Activated T-helper 2 cell treated with anti-CD3 and anti-CD28 coated beads, Interferon-gamma antibody, Interleukin-2, Interleukin-4, amounts not matched to agents 10 μg/mL and 5 μg/mL and 100 μg/mL, durations not matched to agents 14 hours and 24 hours and 36 hours (primary cell): ENCODE measurements around the gene WNK2. TPM values are rescaled to one million over a fixed set of nuclear protein-coding genes. Genes with fewer than 3 reads are reported as not detected.

Experiments used
- DNase-seq: peaks from one replicate; pipeline ENCODE4 v3.0.0; 2021; ENCODE audit warnings: low spot score
- H3K27ac Mint-ChIP-seq: one replicate; pipeline ENCODE4 v1.8.0; 2021; ENCODE audit warnings: mixed read lengths
- H3K27me3 Mint-ChIP-seq: one replicate; pipeline ENCODE4 v1.8.0; 2021; ENCODE audit warnings: low read depth, mixed read lengths
- H3K36me3 Mint-ChIP-seq: one replicate; pipeline ENCODE4 v1.8.0; 2021; ENCODE audit warnings: low read depth, mixed read lengths
- H3K4me1 Mint-ChIP-seq: one replicate; pipeline ENCODE4 v1.8.0; 2021; ENCODE audit warnings: low read depth, mixed read lengths
- H3K4me3 Mint-ChIP-seq: one replicate; pipeline ENCODE4 v1.8.0; 2021; ENCODE audit warnings: low read depth, mild to moderate bottlenecking, moderate library complexity, mixed read lengths
- H3K9me3 Mint-ChIP-seq: one replicate; pipeline ENCODE4 v1.8.0; 2021; ENCODE audit warnings: mixed read lengths
- intact Hi-C: fragments of 100-400 bp; cut with micrococcal nuclease; formaldehyde crosslinking; loops from one replicate; pipeline ENCODE4 v1.15.1; 2023
- total RNA-seq: library from RNA; stranded (reverse); gene quantifications from 2 replicates; pipeline ENCODE4 v1.2.3, GENCODE V29; 2022

The WNK2 gene
- total RNA-seq, 1 donor from 2014 or later, result 1.6 TPM

DNA sequence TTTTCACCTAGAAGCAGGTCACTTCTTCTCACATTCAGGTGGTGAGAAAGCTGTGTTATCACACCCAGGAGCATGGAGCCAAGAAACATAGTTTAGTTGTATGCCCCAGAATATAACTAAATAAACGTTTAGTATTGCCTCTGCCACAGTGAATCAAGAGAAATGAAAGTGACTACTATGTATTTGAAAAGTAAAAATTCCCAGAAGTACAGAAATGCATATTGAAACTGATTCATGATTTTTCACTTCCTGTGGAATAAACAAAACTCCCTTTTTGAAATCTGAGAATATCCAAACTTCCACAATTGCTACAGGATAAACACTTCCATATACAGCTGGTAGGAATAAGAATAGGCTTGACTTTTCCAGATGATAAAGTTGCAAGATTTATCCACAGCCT lies 34.6 kb upstream of the WNK2 start:
- intact Hi-C loops, result no loop called here
- no peaks in the 10 kb centered on the region for H3K27me3 Mint-ChIP-seq
- peaks cover 46% of the 10 kb centered on the region for H3K4me1 Mint-ChIP-seq
- H3K36me3 Mint-ChIP-seq, result peaks cover 28% of the 10 kb centered on the region
- H3K4me3 Mint-ChIP-seq, result no peak overlapping the region
- peaks cover 33% of the 10 kb centered on the region for H3K9me3 Mint-ChIP-seq
- H3K27ac Mint-ChIP-seq, result peak overlapping the region; percentile 77
- DNase-seq, result no peak

DNA sequence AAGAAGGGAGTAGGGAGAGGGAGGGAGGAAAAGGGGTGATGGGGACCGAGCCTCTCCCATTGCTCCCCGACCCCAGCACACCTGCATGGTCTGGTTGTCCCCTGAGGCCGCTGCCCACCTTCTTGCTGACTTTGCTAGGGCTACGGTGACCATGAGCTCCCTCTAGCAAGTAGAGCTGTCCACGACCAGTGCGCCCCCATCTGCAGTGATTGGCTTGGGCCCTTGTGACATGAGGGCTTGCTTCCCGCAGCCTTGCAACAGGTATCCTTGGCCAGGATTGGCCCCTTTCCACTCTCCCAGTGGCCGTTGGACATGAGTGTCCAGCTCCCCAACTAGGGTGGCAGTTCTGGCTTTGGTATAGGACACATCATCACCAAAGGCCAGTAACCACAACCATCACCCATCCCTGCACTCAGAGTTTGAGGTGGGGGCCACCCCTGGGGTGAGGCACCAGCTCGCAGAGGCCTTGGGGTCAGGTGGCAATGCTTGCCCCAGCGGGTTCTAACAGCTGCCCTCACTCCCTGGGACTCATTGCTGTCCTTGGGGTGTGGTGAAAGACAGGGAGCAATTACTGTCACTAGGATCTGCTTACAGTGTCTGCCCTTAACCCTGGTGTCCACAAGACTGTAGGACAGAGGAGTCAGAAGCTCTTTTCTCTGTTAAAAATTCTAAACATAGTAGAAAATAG lies 32.7 kb upstream of the WNK2 start:
- H3K4me1 Mint-ChIP-seq, result peaks cover 49% of the 10 kb centered on the region
- H3K9me3 Mint-ChIP-seq, result peaks cover 28% of the 10 kb centered on the region
- intact Hi-C loops, result loop anchor here (10.0 kb wide), 2 partner anchors 414 to 814 kb away; no protein-coding TSS in a partner anchor
- H3K27me3 Mint-ChIP-seq, result no peaks in the 10 kb centered on the region
- no peak overlapping the region for H3K4me3 Mint-ChIP-seq
- no peak overlapping the region for H3K27ac Mint-ChIP-seq
- H3K36me3 Mint-ChIP-seq, result peaks cover 23% of the 10 kb centered on the region
- DNase-seq, result no peak

DNA sequence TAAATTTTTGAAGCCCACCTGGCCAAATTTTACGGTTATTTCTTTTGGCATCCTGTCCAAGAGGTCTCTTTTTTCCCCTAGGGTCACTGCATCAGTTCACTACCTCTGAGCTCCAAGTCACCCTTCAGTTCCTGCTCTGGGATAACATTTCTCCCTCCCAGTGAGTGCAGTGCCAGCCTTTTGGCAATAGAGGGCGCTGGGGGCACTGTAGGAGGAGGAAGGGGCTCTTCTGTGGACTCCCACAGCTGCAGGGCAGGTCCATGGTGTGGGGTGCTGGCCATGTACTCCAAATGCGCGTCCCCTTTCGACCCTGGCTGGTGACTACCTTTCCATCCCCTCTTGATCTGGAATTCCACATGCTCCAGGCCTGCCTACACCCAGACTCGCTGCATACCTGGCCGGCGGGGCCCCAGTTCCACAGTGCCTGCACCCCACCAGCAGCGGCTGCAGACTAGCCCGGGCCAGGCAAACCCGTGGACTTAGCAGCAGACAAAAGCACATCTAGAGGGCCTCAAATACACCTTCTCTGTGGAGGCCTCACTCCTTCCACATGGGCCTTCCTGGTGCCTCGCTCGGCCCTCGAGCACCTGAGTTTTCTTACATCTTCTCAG lies 29.5 kb upstream of the WNK2 start:
- Mint-ChIP-seq H3K36me3 (no peaks in the 10 kb centered on the region), H3K27me3 (no peaks in the 10 kb centered on the region), H3K9me3 (peaks cover 1% of the 10 kb centered on the region), H3K27ac (peak overlapping the region; percentile 22), H3K4me3 (no peak overlapping the region), H3K4me1 (peaks cover 36% of the 10 kb centered on the region)
- intact Hi-C loops, result loop anchor here (2.0 to 10.0 kb wide), 3 partner anchors 46 to 810 kb away; no protein-coding TSS in a partner anchor
- DNase-seq, result peak; percentile 24

DNA sequence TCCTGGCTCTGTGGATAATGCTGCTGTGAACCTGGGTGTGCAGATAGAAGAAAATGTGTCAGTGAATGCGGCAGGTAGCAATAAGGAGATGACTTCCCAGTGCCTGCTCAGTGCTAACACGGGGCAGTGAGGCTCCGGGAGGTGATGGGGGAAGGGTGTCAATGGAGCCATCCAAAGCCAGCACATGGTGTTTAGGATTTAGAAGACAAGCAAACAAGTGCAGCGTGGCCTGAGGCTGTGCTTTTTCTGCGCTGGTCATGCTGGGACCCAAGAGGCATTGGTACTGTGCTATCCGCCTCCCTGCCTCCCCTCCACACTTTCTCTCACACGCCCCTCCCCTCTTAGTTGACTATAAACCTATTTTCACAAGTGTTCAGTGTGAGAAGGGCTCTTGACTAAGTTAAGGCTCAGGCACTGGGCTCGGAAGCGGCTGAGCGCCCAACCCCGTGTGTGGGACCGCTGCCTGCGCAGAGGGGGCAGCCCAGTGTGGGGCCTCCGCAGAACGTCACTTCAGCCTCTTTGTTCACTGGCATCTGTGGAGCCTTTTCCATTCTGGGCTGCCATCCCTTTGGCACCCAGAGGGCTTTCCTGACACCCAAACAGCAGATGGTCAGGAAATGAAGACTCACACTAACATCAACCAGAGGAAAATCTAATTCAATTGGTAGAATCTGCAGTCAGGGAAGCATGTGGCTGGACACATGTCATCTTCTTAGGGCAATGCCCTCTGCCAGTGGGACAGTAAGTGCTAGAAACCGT lies 28.0 kb upstream of the WNK2 start:
- Mint-ChIP-seq H3K27ac (peak overlapping the region; percentile 82), H3K4me1 (peaks cover 27% of the 10 kb centered on the region), H3K4me3 (no peak overlapping the region), H3K36me3 (no peaks in the 10 kb centered on the region), H3K27me3 (no peaks in the 10 kb centered on the region), H3K9me3 (no peaks in the 10 kb centered on the region)
- no peak for DNase-seq
- intact Hi-C loops, result loop anchor here (1.0 to 10.0 kb wide), 6 partner anchors 22 to 809 kb away; partner anchors contain the start of genes FAM120A, FAM120AOS and NINJ1

DNA sequence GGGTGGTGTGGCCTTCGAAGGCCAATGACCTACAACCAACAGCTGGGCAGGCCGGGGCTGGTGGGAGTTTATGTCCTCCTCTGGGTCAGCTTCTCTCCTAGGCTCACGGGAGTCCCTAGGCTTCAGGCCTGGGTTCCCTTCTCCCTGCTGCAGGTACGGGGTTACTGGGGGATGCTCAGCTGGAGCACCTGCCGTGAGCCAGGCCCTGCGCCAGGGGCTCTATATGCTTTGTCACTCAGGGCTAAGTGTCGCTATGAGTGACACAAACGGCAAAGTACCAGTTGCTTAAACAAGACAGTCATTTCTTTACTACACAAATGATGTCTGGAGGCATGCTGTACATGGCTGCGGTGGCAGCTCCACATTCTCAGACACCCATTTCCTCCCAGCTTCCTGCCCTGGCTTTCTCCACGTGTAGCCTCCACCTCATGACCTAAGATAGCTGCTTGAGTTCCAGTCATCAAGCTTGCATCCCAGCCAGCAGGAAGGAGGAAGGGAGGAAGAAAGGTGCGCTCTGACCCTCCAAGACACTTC lies 27.4 kb upstream of the WNK2 start:
- intact Hi-C loops, result loop anchor here (1.0 to 10.0 kb wide), 5 partner anchors 22 to 808 kb away; partner anchors contain the start of genes FAM120A, FAM120AOS and NINJ1
- Mint-ChIP-seq H3K36me3 (no peaks in the 10 kb centered on the region), H3K27ac (peak overlapping the region; percentile 82), H3K9me3 (no peaks in the 10 kb centered on the region), H3K27me3 (no peaks in the 10 kb centered on the region), H3K4me1 (peaks cover 27% of the 10 kb centered on the region), H3K4me3 (no peak overlapping the region)
- DNase-seq, result peak; percentile 46

DNA sequence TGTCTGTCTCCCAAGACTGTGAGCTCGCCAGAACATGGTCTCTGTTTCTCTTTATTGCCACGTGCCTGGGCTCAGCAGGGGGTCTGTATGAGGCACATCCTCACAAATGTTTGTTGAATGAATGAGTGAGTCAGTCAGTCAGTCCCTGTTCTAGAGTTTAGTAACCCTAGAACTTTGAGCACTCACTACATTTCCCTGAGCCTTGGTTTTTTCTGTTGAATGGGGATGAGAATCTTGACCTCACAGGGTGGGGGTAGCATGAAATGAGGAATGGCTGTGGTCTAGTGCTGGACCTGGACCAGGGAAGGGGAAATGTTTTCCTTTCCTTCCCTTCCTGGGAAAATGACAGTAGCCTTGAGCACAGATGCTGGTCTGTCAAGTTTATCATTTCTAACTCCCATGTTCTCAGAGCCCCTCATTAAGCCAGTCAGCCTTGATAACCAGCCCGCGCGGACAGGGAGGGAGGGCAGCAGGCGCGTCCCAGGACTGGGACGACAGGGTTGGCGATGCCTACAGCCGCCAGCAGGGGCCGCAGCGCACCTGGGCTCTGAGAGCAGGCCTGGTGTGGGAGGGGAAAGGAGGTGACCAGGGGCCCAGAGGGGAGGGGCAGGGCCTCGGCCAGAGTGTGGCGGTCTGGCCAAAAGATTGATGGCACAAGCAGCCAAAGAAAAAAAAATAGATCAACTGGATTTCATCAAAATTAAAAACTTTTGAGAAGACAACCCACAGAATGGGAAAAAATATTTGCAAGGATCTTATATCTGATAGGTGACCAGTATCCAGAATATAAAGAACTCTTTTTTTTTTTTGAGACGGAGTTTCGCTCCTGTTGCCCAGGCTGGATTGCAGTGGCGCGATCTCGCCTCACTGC lies 24.1 kb upstream of the WNK2 start:
- DNase-seq, result peak; percentile 60
- Mint-ChIP-seq H3K27me3 (no peaks in the 10 kb centered on the region), H3K4me3 (no peak overlapping the region), H3K36me3 (no peaks in the 10 kb centered on the region), H3K9me3 (no peaks in the 10 kb centered on the region), H3K4me1 (peaks cover 22% of the 10 kb centered on the region), H3K27ac (peak overlapping the region; percentile 53)
- intact Hi-C loops, result loop anchor here (2.0 to 10.0 kb wide), 4 partner anchors 143 to 805 kb away; partner anchors contain the start of genes FAM120A and FAM120AOS

DNA sequence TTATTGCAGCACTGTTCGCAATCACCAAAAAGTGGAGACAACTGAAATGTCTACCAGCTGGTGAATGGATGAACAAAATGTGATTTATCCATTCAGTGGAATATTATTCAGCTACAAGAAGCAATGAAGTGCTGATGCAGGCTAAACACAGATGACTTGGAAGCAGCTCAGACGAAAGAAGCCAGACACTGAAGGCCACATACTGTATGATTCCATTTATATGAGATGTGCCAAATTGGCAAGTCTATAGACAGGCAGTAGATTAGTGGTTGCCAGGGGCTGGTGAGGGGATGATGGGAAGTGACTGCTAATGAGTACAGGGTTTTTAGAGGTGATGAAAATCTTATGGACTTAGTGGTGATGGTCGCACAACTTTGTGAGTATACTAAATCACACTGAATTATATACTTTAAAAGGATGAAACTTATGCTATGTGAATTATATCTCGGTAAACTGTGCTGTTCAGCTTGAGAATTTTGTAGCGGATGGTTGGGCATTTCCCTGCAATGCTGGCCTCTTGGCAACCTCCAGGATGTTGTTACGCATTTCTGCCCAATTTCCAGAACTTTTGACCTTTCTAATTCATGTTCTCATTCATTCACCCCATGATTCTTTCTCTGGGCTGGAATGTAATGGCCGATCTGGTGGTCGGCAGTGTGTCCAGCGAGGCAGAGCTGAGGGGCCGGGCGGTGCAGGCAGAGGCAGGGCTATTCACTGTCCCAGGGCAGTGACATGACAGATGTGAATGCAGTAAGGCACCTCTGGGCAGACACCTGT lies 22.0 kb upstream of the WNK2 start:
- H3K27me3 Mint-ChIP-seq, result no peaks in the 10 kb centered on the region
- no peak for DNase-seq
- no peaks in the 10 kb centered on the region for H3K36me3 Mint-ChIP-seq
- no peaks in the 10 kb centered on the region for H3K9me3 Mint-ChIP-seq
- no peak overlapping the region for H3K27ac Mint-ChIP-seq
- H3K4me3 Mint-ChIP-seq, result no peak overlapping the region
- intact Hi-C loops, result loop anchor here (2.0 kb wide), 1 partner anchor 141 kb away; no protein-coding TSS in a partner anchor
- H3K4me1 Mint-ChIP-seq, result peaks cover 6% of the 10 kb centered on the region

DNA sequence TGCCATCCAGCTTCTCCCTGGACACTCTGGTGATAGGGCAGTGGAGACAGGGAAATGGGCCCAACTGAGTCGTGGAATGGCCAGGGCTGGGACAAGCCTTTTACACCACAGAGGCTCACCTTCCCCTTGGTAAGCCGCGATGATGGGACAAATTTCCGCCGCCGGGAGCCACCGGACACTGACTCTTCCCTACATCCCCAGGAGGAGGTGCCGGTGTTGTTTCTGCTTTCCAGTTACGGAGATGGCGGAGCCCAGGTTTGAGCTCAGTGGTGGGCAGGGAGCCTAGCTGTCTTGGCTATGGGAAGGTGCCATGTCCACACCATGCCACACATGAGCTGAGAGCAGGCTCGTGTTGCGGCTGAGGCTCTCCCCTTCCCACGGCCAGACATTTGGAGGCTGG lies 19.9 kb upstream of the WNK2 start:
- Mint-ChIP-seq H3K4me3 (no peak overlapping the region), H3K27ac (no peak overlapping the region), H3K36me3 (no peaks in the 10 kb centered on the region), H3K27me3 (peaks cover 2% of the 10 kb centered on the region), H3K9me3 (no peaks in the 10 kb centered on the region), H3K4me1 (peaks cover 6% of the 10 kb centered on the region)
- intact Hi-C loops, result no loop called here
- DNase-seq, result no peak

DNA sequence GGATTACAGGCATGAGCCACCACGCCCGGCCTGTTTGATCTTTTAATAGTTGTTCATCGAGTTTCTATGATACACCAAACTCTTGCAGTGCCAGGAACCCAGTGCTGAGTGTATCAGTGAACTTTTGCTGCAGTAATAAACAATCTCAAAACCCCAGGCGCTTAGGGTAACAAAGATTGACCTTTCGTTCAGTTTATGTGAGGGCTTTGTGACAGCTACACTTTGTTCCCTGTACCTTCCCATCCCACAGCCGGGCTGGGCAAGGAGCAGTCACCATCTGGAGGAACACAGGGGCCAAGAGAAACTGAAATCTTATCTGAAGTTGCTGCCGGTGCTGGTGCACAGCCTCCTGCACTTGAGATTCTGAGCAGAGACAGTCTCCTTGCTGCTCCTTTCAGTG lies 17.2 kb upstream of the WNK2 start:
- Mint-ChIP-seq H3K36me3 (no peaks in the 10 kb centered on the region), H3K4me1 (peaks cover 7% of the 10 kb centered on the region), H3K27me3 (peaks cover 4% of the 10 kb centered on the region), H3K27ac (no peak overlapping the region), H3K4me3 (no peak overlapping the region), H3K9me3 (no peaks in the 10 kb centered on the region)
- intact Hi-C loops, result no loop called here
- no peak for DNase-seq

DNA sequence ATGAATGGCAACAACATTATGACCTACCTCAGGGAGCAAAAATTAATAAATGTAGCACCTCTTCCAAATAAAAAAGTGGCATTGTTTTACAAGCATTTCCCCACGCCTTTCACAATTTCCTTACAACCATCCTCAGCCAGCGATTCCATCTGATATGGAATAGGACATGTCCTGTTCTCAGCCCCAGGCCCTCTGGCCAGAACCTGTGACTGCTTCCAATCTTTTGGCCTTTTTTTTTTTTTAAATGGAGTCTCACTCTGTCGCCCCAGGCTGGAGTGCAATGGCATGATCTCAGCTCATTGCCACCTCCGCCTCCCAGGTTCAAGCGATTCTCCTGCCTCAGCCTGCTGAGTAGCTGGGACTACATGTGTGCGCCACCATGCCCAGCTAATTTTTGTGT lies 16.8 kb upstream of the WNK2 start:
- intact Hi-C loops, result no loop called here
- H3K4me1 Mint-ChIP-seq, result peaks cover 7% of the 10 kb centered on the region
- no peak for DNase-seq
- H3K9me3 Mint-ChIP-seq, result no peaks in the 10 kb centered on the region
- no peaks in the 10 kb centered on the region for H3K36me3 Mint-ChIP-seq
- no peak overlapping the region for H3K4me3 Mint-ChIP-seq
- peaks cover 4% of the 10 kb centered on the region for H3K27me3 Mint-ChIP-seq
- H3K27ac Mint-ChIP-seq, result no peak overlapping the region

DNA sequence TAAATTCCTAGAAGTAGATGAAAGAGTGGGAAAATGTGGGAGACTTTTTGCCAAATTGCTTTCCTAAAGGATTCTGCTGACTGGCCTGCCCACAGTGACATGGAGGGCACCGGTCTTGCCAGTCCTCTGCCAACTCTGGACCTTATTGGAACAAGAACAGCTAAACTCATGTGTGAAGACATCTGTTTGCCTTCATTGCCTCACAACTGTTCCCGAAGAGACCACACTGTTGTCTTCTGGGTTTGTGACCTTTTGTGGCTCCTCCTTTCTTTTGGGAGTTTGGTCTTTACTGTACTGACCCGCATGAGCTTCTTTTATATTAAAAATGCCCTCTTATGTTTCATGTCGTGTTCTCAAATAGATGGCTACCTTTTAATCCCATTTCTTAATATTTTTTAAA lies 16.1 kb upstream of the WNK2 start:
- no peak for DNase-seq
- Mint-ChIP-seq H3K9me3 (no peaks in the 10 kb centered on the region), H3K4me3 (no peak overlapping the region), H3K27me3 (peaks cover 8% of the 10 kb centered on the region), H3K4me1 (peaks cover 7% of the 10 kb centered on the region), H3K27ac (no peak overlapping the region), H3K36me3 (no peaks in the 10 kb centered on the region)
- intact Hi-C loops, result no loop called here
